Posterior cingulate gyrus (tissue), 11 donors: Measurements from ENCODE around the gene KDM3A.

Experiments used
- DNase-seq, 10 donors: peaks; one replicate each; pipeline versions ENCODE4 v3.0.0 to v3.0.0-alpha.2; 2020 to 2021; ENCODE audit warnings: mixed read lengths in 3 of 10
- intact Hi-C: fragments of 100-400 bp; cut with DNase I; formaldehyde crosslinking; loops from one replicate; pipeline ENCODE4 v1.15.1; 2023

The KDM3A gene

GRCh38 chr2:86512892-86513291 lies 71.7 kb downstream of the KDM3A start:
- intact Hi-C loops: no loop called here
- DNase-seq: no peak

GRCh38 chr2:86513948-86514660 lies 72.9 kb downstream of the KDM3A start:
- DNase-seq: no peak
- intact Hi-C loops: no loop called here

DNA sequence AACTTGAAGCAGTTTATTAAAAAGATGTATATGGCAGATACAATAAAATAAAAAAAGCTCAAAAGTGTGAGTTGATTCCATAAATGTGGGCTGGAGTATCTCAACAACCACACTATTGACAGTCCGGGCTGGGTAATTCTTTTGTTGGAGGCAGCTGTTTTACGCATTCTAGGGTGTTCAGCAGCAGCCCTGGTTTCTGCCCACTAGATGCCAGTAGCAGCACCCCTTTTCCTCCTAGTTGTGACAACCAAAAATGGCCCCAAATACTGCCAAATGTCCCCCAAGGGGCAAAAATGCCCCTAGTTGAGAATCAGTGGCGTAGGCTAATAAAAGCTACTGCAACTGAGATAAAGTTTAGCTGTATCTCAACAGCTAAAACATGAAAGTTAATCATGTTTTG lies 77.3 kb downstream of the KDM3A start:
- intact Hi-C loops: no loop called here
- DNase-seq: peak in 8 of 10 donors; percentile 28 to 90 (median 50)

- intact Hi-C loops: no loop called here
- DNase-seq: no peak
Observed at GRCh38 chr2:86519349-86519748, 78.2 kb downstream of the KDM3A start.

DNA sequence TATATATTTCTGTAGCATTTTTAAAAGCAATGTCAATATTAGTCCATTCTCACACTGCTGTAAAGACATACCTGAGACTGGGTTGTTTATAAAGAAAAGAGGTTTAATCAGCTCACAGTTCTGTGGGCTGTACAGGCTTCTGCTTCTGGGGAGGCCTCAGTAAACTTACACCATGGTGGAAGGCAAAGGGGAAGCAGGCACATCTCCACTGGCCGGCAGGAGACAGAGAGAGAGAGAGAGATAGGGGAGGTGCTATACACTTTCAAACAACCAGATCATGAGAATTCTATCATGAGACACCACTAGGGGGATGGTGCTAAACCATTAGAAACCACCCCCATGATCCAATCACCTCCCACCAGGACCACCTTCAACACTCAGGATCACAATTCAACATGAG lies 79.0 kb downstream of the KDM3A start:
- intact Hi-C loops: no loop called here
- no peak for DNase-seq

- intact Hi-C loops: no loop called here
- no peak for DNase-seq
Observed at GRCh38 chr2:86521922-86522321, 80.8 kb downstream of the KDM3A start.

DNA sequence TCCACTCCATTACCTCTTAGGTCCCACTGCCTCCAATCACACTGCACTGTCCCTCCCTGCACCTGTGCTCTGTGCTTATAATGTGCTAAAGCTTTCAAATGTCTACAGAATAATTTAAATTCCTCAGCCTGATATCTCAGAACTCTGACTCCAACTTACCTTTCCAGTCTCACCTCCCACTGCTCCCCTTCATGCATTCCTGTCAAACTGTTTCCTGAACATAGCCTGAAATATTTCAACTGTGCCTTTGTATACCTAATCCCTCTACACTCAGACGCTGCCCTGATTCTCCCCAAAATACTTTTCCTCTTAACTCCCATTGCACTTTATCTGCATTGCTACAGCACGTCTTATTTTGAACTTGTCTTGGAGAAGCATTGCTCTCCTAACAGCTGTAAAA lies 81.5 kb downstream of the KDM3A start:
- intact Hi-C loops: no loop called here
- no peak for DNase-seq

GRCh38 chr2:86523491-86523890 lies 82.3 kb downstream of the KDM3A start:
- no peak for DNase-seq
- intact Hi-C loops: no loop called here

- intact Hi-C loops: no loop called here
- DNase-seq: no peak
Observed at GRCh38 chr2:86525421-86526340, 84.5 kb downstream of the KDM3A start.

- intact Hi-C loops: no loop called here
- DNase-seq: no peak
Observed at GRCh38 chr2:86533589-86533988, 92.4 kb downstream of the KDM3A start.

- no peak for DNase-seq
- intact Hi-C loops: no loop called here
Observed at GRCh38 chr2:86541334-86541733, 100.2 kb downstream of the KDM3A start.
